ENCODE measurements around the gene ZBTB17.
"Not testable (repeated sequence)": the region's sequence is repeated elsewhere in the genome, so short reads cannot be mapped to it uniquely, and the experiment has no call there.

Gene ZBTB17

GRCh38 chr1:15892857-15893599, 82.9 kb downstream of the ZBTB17 start:
- DNase-seq, result not testable (repeated sequence)
